Peyer's patch (tissue), 4 donors: ENCODE results near the gene NUP188. TPM values are rescaled to one million over a fixed set of nuclear protein-coding genes. Genes with fewer than 3 reads are reported as not detected.
"Not testable (repeated sequence)": the region's sequence is repeated elsewhere in the genome, so short reads cannot be mapped to it uniquely, and the experiment has no call there.

Experiments used
- DNase-seq, 3 donors: peaks; one replicate each; pipeline ENCODE4 v3.0.0-alpha.2; 2017 to 2019
- H3K27ac ChIP-seq, 4 donors: fragments of 200-600 bp; sonication (generic); one replicate each; pipeline ENCODE4 v1.5.1; 2016 to 2019
- H3K27me3 ChIP-seq, 2 donors: fragments of 200-600 bp; sonication (generic); one replicate each; pipeline ENCODE4 v1.5.1; 2019
- H3K36me3 ChIP-seq, 3 donors: fragments of 200-600 bp; sonication (generic); one replicate each; pipeline ENCODE4 v1.5.1; 2016 to 2019
- H3K4me1 ChIP-seq, 4 donors: fragments of 200-600 bp; sonication (generic); one replicate each; pipeline ENCODE4 v1.5.1; 2016 to 2019
- H3K4me3 ChIP-seq, 4 donors: fragments of 200-600 bp; sonication (generic); 1 replicate in 3 of 4; 2 replicates in 1 of 4; pipeline ENCODE4 v1.5.1; 2016 to 2019; ENCODE audit warnings: mild to moderate bottlenecking in 1 of 4
- H3K9me3 ChIP-seq, 4 donors: fragments of 200-600 bp; sonication (generic); one replicate each; pipeline ENCODE4 v1.5.1; 2016 to 2019; ENCODE audit warnings: mild to moderate bottlenecking in 1 of 4
- POLR2A ChIP-seq, 2 donors: fragments of 450-650 bp; IDR thresholded peaks; one replicate each; pipeline ENCODE4 v1.5.1; 2017; ENCODE audit warnings: antibody characterized with exemption in 2 of 2, mild to moderate bottlenecking in 2 of 2, moderate library complexity in 2 of 2
- total RNA-seq, 4 donors: library from RNA; depleted of rRNA; stranded (reverse); fragments of >200 nt; gene quantifications; one replicate each; pipeline ENCODE4 v1.1.0, GENCODE V29; 2016
- TF ChIP-seq, protein P1 (sequence below), 6 experiments: fragments of 450-650 bp in 4 of 6; fragments of 200-600 bp in 2 of 6; sonication (generic) in 1 of 6; IDR thresholded peaks; one replicate each; pipeline ENCODE4 v1.5.1; 2017 to 2019; ENCODE audit warnings: antibody characterized with exemption in 6 of 6, mild to moderate bottlenecking in 3 of 6, moderate library complexity in 1 of 6

The NUP188 gene
- total RNA-seq, 4 donors from 2014 or later: 28.2 to 101 (median 47.9) TPM

DNA sequence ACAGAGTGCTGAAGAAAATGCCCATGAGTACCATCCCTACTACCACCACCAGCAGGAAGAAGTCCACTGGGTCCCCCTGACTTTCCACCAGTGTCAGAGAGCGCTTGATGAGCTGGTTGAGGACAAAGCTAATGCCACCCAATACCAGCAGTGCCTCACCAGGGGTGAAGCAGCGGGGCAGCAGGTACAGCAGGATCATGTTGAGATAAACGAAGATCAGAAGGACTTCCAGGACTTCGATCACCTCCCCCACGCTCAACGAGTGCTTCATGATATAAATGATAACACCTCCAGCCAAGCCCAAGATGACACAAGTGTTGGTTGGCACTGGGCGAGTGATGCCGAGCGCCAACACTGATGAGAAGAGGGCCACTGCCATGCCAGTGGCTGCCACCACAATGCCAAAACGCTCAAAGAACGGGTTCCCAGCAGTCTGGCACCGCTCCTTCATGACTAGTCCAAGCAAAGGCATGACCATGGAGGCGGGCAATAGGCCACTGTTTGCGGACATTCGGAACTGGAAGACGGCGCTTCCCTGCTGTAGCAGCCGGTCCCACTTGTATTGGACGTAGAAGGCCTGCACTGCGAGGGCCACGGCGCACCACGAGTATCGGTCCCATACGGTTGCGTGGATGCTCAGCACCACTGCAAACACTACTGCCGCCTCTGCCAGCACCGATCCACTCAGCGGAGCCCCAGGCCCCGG lies 775 bp upstream of the NUP188 start:
- H3K27ac ChIP-seq: peak overlapping the region; percentile 90 to 92 (median 90)
- no peaks in the 10 kb centered on the region for H3K27me3 ChIP-seq
- H3K4me3 ChIP-seq: peak overlapping the region; percentile 76 to 93 (median 88)
- H3K4me1 ChIP-seq: peaks cover 0 to 12% (median 6%) of the 10 kb centered on the region in 4 donors
- TF ChIP-seq, protein P1, sequence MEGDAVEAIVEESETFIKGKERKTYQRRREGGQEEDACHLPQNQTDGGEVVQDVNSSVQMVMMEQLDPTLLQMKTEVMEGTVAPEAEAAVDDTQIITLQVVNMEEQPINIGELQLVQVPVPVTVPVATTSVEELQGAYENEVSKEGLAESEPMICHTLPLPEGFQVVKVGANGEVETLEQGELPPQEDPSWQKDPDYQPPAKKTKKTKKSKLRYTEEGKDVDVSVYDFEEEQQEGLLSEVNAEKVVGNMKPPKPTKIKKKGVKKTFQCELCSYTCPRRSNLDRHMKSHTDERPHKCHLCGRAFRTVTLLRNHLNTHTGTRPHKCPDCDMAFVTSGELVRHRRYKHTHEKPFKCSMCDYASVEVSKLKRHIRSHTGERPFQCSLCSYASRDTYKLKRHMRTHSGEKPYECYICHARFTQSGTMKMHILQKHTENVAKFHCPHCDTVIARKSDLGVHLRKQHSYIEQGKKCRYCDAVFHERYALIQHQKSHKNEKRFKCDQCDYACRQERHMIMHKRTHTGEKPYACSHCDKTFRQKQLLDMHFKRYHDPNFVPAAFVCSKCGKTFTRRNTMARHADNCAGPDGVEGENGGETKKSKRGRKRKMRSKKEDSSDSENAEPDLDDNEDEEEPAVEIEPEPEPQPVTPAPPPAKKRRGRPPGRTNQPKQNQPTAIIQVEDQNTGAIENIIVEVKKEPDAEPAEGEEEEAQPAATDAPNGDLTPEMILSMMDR (IDR thresholded peaks at IDR 0.05): no peak
- H3K36me3 ChIP-seq: peaks cover 0 to 2% (median 0%) of the 10 kb centered on the region in 3 donors
- H3K9me3 ChIP-seq: no peaks in the 10 kb centered on the region
- DNase-seq: peak in 2 of 3 donors; percentile 20 to 55

DNA sequence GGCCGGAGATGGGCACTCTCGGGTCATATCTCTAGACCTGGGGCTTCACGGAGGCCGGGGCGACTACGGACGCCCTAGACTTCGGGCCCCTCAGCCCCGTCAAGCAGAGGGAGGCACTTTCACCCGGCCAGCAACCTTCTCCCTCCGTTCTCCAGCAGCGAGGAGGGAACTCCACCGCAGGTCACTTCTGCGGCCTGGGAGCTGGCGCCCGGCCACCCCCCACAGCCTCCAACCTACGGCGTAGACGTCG lies 297 bp upstream of the NUP188 start:
- H3K27me3 ChIP-seq: no peaks in the 10 kb centered on the region
- peak overlapping the region; percentile 76 to 93 (median 88) for H3K4me3 ChIP-seq
- H3K27ac ChIP-seq: peak overlapping the region; percentile 90 to 92 (median 90)
- no peak for TF ChIP-seq POLR2A (IDR thresholded peaks at IDR 0.05)
- TF ChIP-seq, protein P1 (IDR thresholded peaks at IDR 0.05): no peak
- H3K9me3 ChIP-seq: no peaks in the 10 kb centered on the region
- H3K36me3 ChIP-seq: peaks cover 0 to 6% (median 0%) of the 10 kb centered on the region in 3 donors
- no peak for DNase-seq
- peaks cover 0 to 12% (median 6%) of the 10 kb centered on the region in 4 donors for H3K4me1 ChIP-seq

DNA sequence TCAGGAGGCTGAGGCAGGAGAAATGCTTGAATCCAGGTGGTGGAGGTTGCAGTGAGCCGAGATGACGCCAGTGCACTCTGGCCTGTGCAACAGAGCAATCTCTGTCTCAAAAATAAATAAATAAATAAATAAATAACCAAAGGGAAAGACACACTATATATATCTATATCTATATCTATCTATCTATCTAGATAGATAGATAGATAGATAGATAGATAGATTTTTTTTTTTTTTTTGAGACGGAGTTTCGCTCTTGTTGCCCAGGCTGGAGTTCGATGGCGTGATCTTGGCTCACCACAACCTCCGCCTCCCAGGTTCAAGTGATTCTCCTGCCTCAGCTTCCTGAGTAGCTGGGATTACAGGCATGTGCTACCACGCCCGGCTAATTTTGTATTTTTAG lies 13.9 kb downstream of the NUP188 start:
- not testable (repeated sequence) for H3K4me3 ChIP-seq

DNA sequence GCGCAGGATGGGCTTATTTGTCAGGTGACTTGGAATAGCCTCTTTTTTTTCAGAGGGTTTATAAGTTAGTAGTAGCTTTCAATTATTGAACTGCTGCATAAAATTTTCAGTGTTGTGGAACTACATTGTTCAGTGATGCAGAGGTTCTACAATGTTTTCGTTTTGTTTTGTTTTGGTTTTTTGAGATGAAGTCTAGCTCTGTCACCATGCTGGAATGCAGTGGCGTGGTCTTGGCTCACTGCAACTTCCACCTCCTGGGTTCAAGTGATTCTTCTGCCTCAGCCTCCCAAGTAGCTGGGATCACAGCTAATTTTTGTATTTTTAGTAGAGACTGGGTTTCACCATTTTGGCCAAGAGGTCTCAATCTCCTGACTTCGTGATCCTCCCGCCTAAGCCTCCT lies 22.0 kb downstream of the NUP188 start:
- H3K36me3 ChIP-seq: peaks cover 0 to 63% (median 0%) of the 10 kb centered on the region in 3 donors

More for the DNA sequence above, 13.9 kb downstream of the NUP188 start:
- H3K9me3 ChIP-seq, DNase-seq, H3K4me1 ChIP-seq, H3K27me3 ChIP-seq, H3K27ac ChIP-seq: not testable (repeated sequence)
- peaks cover 0 to 66% (median 0%) of the 10 kb centered on the region in 3 donors for H3K36me3 ChIP-seq

DNA sequence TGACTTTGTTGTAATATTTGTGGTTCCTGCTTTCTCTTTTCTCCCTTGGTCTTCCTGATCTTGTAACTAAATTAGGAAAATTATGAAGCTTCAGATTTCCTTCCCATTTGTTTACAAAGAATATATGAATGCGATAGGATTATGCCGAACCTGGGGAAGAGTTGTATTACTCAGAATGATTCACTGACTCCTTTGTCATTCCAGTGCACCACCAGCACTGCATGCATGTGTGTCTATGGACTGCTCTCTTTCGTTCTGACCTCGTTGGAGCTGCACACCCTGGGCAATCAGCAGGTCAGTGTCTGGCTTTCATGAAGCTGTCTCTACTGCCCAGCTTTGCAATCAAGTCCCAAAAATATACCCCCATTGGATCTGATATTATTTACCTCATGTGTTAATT lies 25.5 kb downstream of the NUP188 start:
- no peak overlapping the region for H3K4me3 ChIP-seq
- TF ChIP-seq, protein P1 (IDR thresholded peaks at IDR 0.05): no peak
- TF ChIP-seq POLR2A (IDR thresholded peaks at IDR 0.05): no peak
- no peak overlapping the region for H3K27ac ChIP-seq
- DNase-seq: no peak
- H3K4me1 ChIP-seq: no peaks in the 10 kb centered on the region
- no peaks in the 10 kb centered on the region for H3K9me3 ChIP-seq
- peaks cover 0 to 94% (median 0%) of the 10 kb centered on the region in 3 donors for H3K36me3 ChIP-seq
- no peaks in the 10 kb centered on the region for H3K27me3 ChIP-seq

More for the DNA sequence above, 22.0 kb downstream of the NUP188 start:
- no peak overlapping the region for H3K4me3 ChIP-seq
- no peaks in the 10 kb centered on the region for H3K4me1 ChIP-seq
- DNase-seq: no peak
- no peak overlapping the region for H3K27ac ChIP-seq
- no peaks in the 10 kb centered on the region for H3K27me3 ChIP-seq
- H3K9me3 ChIP-seq: no peaks in the 10 kb centered on the region
- TF ChIP-seq, protein P1 (IDR thresholded peaks at IDR 0.05): no peak

DNA sequence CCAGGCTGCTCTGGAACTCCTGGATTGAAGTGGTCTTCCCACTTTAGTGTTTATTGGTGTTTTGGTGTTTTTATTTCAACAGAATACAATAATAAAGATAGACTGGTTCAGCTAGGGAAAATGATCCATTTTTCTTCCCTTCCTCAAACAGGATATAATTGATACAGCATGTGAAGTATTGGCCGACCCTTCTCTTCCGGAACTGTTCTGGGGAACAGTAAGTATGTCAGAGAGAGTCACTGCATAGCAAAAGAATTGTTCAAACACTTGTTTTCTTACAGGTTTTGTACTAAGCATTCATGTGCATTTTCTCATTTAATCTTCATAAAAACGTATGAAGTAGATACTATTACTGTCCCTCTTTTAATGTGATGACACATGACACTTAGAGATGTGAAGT lies 31.6 kb downstream of the NUP188 start:
- Histone ChIP-seq H3K27ac (no peak overlapping the region), H3K4me1 (no peaks in the 10 kb centered on the region), H3K27me3 (no peaks in the 10 kb centered on the region), H3K9me3 (no peaks in the 10 kb centered on the region), H3K36me3 (peaks cover 0 to 93% (median 0%) of the 10 kb centered on the region in 3 donors), H3K4me3 (no peak overlapping the region)
- no peak for DNase-seq
- TF ChIP-seq POLR2A (IDR thresholded peaks at IDR 0.05): no peak
- TF ChIP-seq, protein P1 (IDR thresholded peaks at IDR 0.05): no peak
